DOHH2 (cell line): Measurements from ENCODE around the gene NEURL1B.

Source experiments
- H3F3A ChIP-seq: fragments of 200-600 bp; sonication (generic), shearing (Covaris generic); 2 replicates; pipeline ENCODE4 v1.6.0; 2016; ENCODE audit warnings: antibody characterized with exemption, mild to moderate bottlenecking; ENCODE audit not compliant: control insufficient read depth, insufficient read depth
- H3K27ac ChIP-seq: fragments of 200-600 bp; sonication (generic); 2 replicates; pipeline ENCODE4 v1.5.1; 2014; ENCODE audit warnings: low read depth, mild to moderate bottlenecking, low read length, moderate library complexity
- H3K27me3 ChIP-seq: fragments of 200-600 bp; sonication (generic); 2 replicates; pipeline ENCODE4 v1.6.1; 2014; ENCODE audit warnings: mild to moderate bottlenecking, low read length, mixed read lengths; ENCODE audit not compliant: control insufficient read depth
- H3K36me3 ChIP-seq: fragments of 200-600 bp; sonication (generic); 2 replicates; pipeline ENCODE4 v1.6.1; 2014; ENCODE audit warnings: mild to moderate bottlenecking, low read length, moderate library complexity, mixed read lengths; ENCODE audit not compliant: control insufficient read depth
- H3K4me1 ChIP-seq: fragments of 200-600 bp; sonication (generic); 2 replicates; pipeline ENCODE4 v1.6.1; 2014; ENCODE audit warnings: mild to moderate bottlenecking, low read length, mixed read lengths; ENCODE audit not compliant: control insufficient read depth
- H3K4me2 ChIP-seq: fragments of 200-600 bp; sonication (generic); 2 replicates; pipeline ENCODE4 v1.6.0; 2014; ENCODE audit warnings: mild to moderate bottlenecking, low read length, moderate library complexity
- H3K4me3 ChIP-seq: fragments of 200-600 bp; sonication (generic); 2 replicates; pipeline ENCODE4 v1.5.1; 2014; ENCODE audit warnings: mild to moderate bottlenecking, low read length, mixed read lengths
- H3K79me2 ChIP-seq: fragments of 200-600 bp; sonication (generic); 2 replicates; pipeline ENCODE4 v1.6.1; 2014; ENCODE audit warnings: mild to moderate bottlenecking, low read length, mixed read lengths; ENCODE audit not compliant: control insufficient read depth
- H3K9me2 ChIP-seq: fragments of 200-600 bp; sonication (generic); replicated peaks from 2 replicates; pipeline ENCODE4 v1.6.1; 2014; ENCODE audit warnings: mild to moderate bottlenecking, low read length, mixed read lengths; ENCODE audit not compliant: control insufficient read depth
- H3K9me3 ChIP-seq: fragments of 200-600 bp; sonication (generic); 2 replicates; pipeline ENCODE4 v1.6.1; 2014; ENCODE audit warnings: antibody characterized with exemption, low read length, mixed read lengths; ENCODE audit not compliant: control insufficient read depth, insufficient read depth
- H4K20me1 ChIP-seq: fragments of 200-600 bp; sonication (generic); 2 replicates; pipeline ENCODE4 v1.6.0; 2014; ENCODE audit warnings: low read depth, mild to moderate bottlenecking, antibody characterized with exemption, low read length, moderate library complexity; ENCODE audit not compliant: control insufficient read depth, insufficient read depth
- CTCF ChIP-seq: fragments of 200-600 bp; sonication (generic); IDR thresholded peaks from one replicate; pipeline ENCODE4 v1.5.1; 2014; ENCODE audit warnings: antibody characterized with exemption, mild to moderate bottlenecking, low read depth, low read length; ENCODE audit not compliant: poor library complexity, severe bottlenecking
- EZH2phosphoT487 ChIP-seq: fragments of 200-600 bp; sonication (generic); IDR thresholded peaks from 2 replicates; pipeline ENCODE4 v1.6.1; 2017; ENCODE audit warnings: borderline replicate concordance, mild to moderate bottlenecking, antibody characterized with exemption, low read length, moderate library complexity, mixed read lengths

The NEURL1B gene

DNA sequence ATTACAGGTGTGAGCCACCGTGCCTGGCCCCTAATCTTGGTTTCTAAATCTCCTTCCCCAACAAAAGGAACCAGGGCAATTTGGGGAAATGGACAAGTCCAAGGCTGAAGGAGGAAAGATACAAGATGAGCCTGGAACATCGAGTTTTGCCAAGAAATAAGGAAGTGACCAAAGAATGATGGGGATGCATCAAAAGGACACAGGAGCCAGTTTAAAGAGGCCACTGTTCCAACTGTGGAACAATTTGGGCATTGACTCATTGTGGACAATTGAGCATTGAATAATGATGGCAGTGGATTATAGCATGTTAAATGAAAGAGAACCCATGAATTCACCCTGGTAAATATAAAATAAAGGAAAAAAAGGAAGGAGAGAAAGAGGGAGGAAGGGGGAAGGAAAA is 82.4 kb downstream of the NEURL1B start:
- Histone ChIP-seq H3K4me3 (no peak overlapping the region), H4K20me1 (no peaks in the 10 kb centered on the region), H3K9me3 (no peaks in the 10 kb centered on the region), H3K9me2 (no peaks in the 10 kb centered on the region), H3K36me3 (no peaks in the 10 kb centered on the region), H3K4me1 (no peaks in the 10 kb centered on the region), H3K4me2 (no peak overlapping the region), H3F3A (no peaks in the 10 kb centered on the region), H3K27ac (no peak overlapping the region), H3K79me2 (no peaks in the 10 kb centered on the region), H3K27me3 (peaks cover 3% of the 10 kb centered on the region)
- TF ChIP-seq CTCF = no peak
- TF ChIP-seq EZH2phosphoT487 = no peak

GRCh38 chr5:172724242-172725183 is 83.5 kb downstream of the NEURL1B start:
- Histone ChIP-seq H3K27me3 (no peaks in the 10 kb centered on the region; the same call in none of the 2 replicates), H3K9me3 (no peaks in the 10 kb centered on the region), H3K4me2 (no peak overlapping the region), H3K27ac (no peak overlapping the region), H4K20me1 (no peaks in the 10 kb centered on the region), H3F3A (no peaks in the 10 kb centered on the region), H3K36me3 (no peaks in the 10 kb centered on the region), H3K79me2 (no peaks in the 10 kb centered on the region), H3K9me2 (no peaks in the 10 kb centered on the region), H3K4me1 (no peaks in the 10 kb centered on the region), H3K4me3 (no peak overlapping the region)
- TF ChIP-seq EZH2phosphoT487 = no peak
- no peak for TF ChIP-seq CTCF

DNA sequence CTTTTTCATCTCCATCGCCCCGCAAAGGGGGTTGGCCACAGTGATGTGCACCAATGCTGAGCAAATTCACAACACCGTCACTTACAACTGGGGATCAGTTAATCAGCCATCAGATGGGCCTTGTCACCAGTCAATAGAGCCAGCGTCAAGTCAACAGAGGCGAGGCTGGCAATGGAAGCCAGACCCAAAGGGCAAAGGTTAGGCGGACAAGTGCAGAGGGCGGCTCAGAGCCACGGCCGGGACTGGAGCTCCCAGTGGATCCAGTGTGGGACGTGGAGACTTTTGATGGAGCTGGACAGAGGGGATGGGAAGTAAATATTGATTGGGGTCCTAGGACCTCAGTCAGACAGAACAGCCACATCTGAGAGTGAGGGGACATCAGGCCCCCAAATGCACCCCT is 84.2 kb downstream of the NEURL1B start:
- H3K27ac ChIP-seq = no peak overlapping the region
- TF ChIP-seq EZH2phosphoT487 (no peak), CTCF (no peak)

More for the DNA sequence above, 84.2 kb downstream of the NEURL1B start:
- no peaks in the 10 kb centered on the region for H3K36me3 ChIP-seq
- H3K9me3 ChIP-seq = no peaks in the 10 kb centered on the region
- H3K27me3 ChIP-seq = no peaks in the 10 kb centered on the region; the same call in none of the 2 replicates
- no peaks in the 10 kb centered on the region for H3K4me1 ChIP-seq
- H3K4me3 ChIP-seq = no peak overlapping the region
- no peaks in the 10 kb centered on the region for H3F3A ChIP-seq
- no peaks in the 10 kb centered on the region for H3K9me2 ChIP-seq
- no peaks in the 10 kb centered on the region for H4K20me1 ChIP-seq
- no peaks in the 10 kb centered on the region for H3K79me2 ChIP-seq
- no peak overlapping the region for H3K4me2 ChIP-seq
